ENCODE data around the gene PHF19. TPM values are rescaled to one million over a fixed set of nuclear protein-coding genes. Genes with fewer than 3 reads are reported as not detected.

Gene PHF19
- total and polyA plus RNA-seq, 2 of the 8 experiments (the other 6 are each of a cell fraction or from before 2014, with no cell fraction given) = 28.2 to 31.8 TPM

DNA sequence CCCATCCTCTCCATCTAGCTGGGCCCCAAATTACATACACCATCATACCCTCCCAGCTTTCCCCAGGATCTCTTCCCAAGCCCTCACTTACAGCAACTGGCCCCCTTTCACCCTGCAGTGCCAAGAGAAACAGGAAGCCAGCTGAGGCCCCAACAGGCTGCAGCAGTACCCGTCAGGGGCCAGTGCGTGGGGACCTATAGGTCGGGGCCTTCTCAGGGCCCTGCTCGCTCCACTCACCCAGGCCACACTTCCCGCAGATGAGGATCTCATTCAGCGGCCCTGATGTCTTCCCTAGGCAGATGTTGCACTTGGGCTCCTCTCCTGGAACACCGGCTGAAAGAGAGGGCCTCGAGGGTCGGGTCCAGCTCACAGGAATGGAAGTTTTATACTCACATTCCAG lies 6.8 kb downstream of the PHF19 start (continued):
- TF ChIP-seq, protein P1, sequence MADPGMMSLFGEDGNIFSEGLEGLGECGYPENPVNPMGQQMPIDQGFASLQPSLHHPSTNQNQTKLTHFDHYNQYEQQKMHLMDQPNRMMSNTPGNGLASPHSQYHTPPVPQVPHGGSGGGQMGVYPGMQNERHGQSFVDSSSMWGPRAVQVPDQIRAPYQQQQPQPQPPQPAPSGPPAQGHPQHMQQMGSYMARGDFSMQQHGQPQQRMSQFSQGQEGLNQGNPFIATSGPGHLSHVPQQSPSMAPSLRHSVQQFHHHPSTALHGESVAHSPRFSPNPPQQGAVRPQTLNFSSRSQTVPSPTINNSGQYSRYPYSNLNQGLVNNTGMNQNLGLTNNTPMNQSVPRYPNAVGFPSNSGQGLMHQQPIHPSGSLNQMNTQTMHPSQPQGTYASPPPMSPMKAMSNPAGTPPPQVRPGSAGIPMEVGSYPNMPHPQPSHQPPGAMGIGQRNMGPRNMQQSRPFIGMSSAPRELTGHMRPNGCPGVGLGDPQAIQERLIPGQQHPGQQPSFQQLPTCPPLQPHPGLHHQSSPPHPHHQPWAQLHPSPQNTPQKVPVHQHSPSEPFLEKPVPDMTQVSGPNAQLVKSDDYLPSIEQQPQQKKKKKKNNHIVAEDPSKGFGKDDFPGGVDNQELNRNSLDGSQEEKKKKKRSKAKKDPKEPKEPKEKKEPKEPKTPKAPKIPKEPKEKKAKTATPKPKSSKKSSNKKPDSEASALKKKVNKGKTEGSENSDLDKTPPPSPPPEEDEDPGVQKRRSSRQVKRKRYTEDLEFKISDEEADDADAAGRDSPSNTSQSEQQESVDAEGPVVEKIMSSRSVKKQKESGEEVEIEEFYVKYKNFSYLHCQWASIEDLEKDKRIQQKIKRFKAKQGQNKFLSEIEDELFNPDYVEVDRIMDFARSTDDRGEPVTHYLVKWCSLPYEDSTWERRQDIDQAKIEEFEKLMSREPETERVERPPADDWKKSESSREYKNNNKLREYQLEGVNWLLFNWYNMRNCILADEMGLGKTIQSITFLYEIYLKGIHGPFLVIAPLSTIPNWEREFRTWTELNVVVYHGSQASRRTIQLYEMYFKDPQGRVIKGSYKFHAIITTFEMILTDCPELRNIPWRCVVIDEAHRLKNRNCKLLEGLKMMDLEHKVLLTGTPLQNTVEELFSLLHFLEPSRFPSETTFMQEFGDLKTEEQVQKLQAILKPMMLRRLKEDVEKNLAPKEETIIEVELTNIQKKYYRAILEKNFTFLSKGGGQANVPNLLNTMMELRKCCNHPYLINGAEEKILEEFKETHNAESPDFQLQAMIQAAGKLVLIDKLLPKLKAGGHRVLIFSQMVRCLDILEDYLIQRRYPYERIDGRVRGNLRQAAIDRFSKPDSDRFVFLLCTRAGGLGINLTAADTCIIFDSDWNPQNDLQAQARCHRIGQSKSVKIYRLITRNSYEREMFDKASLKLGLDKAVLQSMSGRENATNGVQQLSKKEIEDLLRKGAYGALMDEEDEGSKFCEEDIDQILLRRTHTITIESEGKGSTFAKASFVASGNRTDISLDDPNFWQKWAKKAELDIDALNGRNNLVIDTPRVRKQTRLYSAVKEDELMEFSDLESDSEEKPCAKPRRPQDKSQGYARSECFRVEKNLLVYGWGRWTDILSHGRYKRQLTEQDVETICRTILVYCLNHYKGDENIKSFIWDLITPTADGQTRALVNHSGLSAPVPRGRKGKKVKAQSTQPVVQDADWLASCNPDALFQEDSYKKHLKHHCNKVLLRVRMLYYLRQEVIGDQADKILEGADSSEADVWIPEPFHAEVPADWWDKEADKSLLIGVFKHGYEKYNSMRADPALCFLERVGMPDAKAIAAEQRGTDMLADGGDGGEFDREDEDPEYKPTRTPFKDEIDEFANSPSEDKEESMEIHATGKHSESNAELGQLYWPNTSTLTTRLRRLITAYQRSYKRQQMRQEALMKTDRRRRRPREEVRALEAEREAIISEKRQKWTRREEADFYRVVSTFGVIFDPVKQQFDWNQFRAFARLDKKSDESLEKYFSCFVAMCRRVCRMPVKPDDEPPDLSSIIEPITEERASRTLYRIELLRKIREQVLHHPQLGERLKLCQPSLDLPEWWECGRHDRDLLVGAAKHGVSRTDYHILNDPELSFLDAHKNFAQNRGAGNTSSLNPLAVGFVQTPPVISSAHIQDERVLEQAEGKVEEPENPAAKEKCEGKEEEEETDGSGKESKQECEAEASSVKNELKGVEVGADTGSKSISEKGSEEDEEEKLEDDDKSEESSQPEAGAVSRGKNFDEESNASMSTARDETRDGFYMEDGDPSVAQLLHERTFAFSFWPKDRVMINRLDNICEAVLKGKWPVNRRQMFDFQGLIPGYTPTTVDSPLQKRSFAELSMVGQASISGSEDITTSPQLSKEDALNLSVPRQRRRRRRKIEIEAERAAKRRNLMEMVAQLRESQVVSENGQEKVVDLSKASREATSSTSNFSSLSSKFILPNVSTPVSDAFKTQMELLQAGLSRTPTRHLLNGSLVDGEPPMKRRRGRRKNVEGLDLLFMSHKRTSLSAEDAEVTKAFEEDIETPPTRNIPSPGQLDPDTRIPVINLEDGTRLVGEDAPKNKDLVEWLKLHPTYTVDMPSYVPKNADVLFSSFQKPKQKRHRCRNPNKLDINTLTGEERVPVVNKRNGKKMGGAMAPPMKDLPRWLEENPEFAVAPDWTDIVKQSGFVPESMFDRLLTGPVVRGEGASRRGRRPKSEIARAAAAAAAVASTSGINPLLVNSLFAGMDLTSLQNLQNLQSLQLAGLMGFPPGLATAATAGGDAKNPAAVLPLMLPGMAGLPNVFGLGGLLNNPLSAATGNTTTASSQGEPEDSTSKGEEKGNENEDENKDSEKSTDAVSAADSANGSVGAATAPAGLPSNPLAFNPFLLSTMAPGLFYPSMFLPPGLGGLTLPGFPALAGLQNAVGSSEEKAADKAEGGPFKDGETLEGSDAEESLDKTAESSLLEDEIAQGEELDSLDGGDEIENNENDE (IDR thresholded peaks at IDR 0.05; ENCODE audit: insufficient replicate concordance, low read length) = no peak
- TF ChIP-seq CEBPB (IDR thresholded peaks at IDR 0.05; ENCODE audit: low read depth, low read length) = no peak
- no peak for TF ChIP-seq RBBP5 (IDR thresholded peaks at IDR 0.05; ENCODE audit: borderline replicate concordance, low read depth, low read length)
- TF ChIP-seq ASH2L (IDR thresholded peaks at IDR 0.05; ENCODE audit: low read length) = no peak
- TF ChIP-seq EGR1 (IDR thresholded peaks at IDR 0.05; ENCODE audit: borderline replicate concordance, low read depth, low read length) = no peak
- TF ChIP-seq RXRA (IDR thresholded peaks at IDR 0.05; ENCODE audit: insufficient read depth, low read depth, low read length) = no peak
- no peak for TF ChIP-seq SAP30 (IDR thresholded peaks at IDR 0.05; ENCODE audit: insufficient read depth, insufficient replicate concordance, low read length)
- no peak for TF ChIP-seq TAF1 (IDR thresholded peaks at IDR 0.05; ENCODE audit: low read depth, low read length)
- TF ChIP-seq, protein P2, sequence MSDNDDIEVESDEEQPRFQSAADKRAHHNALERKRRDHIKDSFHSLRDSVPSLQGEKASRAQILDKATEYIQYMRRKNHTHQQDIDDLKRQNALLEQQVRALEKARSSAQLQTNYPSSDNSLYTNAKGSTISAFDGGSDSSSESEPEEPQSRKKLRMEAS (IDR thresholded peaks at IDR 0.05) = no peak
- TF ChIP-seq EZH2 (IDR thresholded peaks at IDR 0.05; ENCODE audit: low read depth, low read length, severe bottlenecking) = no peak
- no peak for TF ChIP-seq SIRT6 (IDR thresholded peaks at IDR 0.05; ENCODE audit: low read length)
- TF ChIP-seq POLR2AphosphoS5 (IDR thresholded peaks at IDR 0.05; ENCODE audit: low read depth, low read length) = no peak
- TF ChIP-seq MAFK (IDR thresholded peaks at IDR 0.05; ENCODE audit: low read depth, low read length) = no peak
